HG02884 (cell line): ENCODE measurements around the gene NTN1.

Experiments used
- ATAC-seq: cut with Tn5 transposase; IDR thresholded peaks from one replicate; pipeline ENCODE4 v1.9.1; 2021; ENCODE audit warnings: mild to moderate bottlenecking, moderate library complexity; ENCODE audit not compliant: unreplicated experiment

The NTN1 gene

DNA sequence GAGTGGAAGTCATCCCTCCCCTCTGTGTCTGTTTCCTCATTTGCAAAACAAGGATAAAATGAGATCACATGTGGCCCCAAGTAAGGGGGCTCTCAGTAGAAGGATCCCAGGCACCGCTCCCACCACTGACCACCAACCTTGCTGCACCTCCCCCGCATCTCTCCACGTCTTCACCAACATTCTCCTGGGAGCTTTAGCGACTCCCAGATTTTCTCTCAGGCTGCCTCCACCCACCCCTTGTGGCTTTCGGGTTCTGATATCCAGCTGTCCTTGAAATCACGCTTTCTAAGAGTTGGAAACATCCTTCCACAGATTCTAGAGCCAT, 16.4 kb upstream of the NTN1 start:
- ATAC-seq: no peak

DNA sequence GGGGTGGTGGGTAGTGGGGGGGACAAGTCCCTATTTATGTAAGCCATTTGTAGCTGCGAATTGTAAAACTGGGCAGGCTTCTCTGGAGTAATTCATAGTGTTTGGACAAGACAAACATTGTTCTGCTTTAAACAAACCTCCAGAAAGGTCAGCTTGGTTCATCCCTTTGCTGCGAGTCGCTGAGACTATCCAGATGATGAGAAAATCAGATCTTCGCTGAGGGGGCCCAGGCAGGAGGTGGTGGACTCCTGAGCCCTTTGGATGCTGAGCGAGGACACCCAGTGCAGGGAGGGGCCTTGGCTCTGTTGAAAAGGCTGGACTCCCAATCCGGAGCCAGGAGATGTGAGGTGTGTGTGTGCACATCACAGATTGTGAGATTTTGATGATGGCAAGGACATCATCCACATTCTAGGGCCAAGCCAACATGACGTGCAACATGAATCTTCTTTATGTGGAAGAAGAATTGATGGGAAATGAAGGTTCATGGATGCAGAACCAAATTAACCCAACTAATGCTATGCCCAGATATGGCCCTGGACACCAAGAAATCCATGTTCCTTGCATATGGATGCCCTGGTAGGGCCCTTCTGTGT, 15.0 kb upstream of the NTN1 start:
- ATAC-seq: no peak

DNA sequence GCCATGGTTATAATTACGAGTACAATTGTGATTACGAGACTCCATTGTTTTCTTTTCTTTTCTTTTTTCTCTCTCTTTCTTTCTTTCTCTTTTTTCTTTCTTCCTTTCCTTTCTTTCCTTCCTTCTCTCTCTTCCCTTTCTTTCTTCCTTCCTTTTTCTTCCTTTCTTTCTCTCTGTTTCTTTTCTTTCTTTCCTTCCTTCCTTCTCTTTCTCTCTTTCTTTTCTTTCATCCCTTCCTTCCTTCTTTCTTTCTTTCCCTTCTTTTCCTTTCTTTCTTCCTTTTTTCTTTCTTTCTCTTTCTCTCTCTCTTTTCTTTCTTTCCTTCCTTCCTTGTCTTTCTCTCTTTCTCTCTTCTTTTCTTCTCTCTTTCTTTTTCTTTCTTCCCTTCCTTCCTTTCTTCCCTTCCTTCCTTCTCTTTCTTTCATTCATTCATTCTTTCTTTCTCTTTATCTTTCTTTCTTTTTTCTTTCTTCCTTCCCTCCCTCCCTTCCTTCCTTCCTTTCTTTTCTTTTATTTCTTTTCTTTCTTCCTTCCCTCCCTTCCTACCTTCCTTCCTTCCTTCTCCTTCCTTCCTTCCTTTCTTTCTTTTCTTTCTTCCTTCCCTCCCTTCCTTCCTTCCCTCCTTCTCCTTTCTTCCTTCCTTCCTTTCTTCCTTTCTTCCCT, 14.1 kb upstream of the NTN1 start:
- no peak for ATAC-seq

GRCh38 chr17:9009096-9009495, 12.2 kb upstream of the NTN1 start:
- ATAC-seq: no peak

- ATAC-seq: no peak
These were observed 11.6 kb upstream of the NTN1 start for GRCh38 chr17:9009737-9010136.

DNA sequence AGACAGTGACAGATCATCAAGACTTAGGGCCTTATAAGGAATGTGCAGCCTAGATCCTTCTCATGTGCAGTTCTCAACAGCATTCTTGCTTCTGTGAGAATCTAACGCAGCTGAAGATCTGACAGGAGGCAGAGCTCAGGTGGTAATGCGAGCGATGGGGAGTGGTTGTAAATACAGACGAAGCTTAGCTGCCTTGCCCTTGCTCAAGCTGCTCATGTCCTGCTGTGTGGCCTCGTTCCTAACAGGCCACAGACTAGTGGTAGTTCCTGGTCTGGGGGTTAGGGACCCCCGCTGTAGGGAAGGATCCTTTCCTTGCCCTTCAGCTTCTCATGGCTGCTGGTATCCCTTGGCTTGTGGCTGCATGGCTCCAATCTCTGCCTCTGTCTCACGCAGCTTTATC, 10.3 kb upstream of the NTN1 start:
- no peak for ATAC-seq

DNA sequence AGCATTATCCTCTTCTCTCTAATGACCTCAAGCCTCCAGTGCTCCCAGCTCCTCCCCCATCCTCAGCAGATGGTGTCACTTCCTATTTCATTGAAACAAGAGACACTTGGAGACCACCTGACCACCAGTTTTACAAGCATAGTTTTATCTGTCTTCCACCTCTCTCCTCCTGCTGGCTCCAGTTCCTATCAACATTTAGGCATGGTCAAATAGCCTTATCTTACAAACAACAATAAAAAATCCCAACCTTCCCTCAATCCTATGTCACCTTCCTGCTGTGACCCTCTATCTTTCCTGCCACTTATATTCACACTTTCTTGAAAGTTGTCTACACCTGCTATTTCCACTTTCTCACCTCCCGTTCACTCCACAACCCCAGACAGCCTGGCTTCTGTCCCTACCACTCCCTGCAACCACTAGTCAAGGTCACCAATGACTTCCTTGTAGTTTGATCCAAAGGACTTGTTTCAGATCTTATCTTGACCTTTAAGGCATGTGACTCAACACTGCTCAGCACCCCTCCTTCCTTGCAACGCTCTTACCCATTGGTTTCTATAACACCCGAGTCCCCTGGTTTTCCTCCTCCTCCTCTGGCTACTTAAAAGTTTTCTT, 4.3 kb upstream of the NTN1 start:
- ATAC-seq: no peak

GRCh38 chr17:9018726-9019125, 2.6 kb upstream of the NTN1 start:
- ATAC-seq: no peak

DNA sequence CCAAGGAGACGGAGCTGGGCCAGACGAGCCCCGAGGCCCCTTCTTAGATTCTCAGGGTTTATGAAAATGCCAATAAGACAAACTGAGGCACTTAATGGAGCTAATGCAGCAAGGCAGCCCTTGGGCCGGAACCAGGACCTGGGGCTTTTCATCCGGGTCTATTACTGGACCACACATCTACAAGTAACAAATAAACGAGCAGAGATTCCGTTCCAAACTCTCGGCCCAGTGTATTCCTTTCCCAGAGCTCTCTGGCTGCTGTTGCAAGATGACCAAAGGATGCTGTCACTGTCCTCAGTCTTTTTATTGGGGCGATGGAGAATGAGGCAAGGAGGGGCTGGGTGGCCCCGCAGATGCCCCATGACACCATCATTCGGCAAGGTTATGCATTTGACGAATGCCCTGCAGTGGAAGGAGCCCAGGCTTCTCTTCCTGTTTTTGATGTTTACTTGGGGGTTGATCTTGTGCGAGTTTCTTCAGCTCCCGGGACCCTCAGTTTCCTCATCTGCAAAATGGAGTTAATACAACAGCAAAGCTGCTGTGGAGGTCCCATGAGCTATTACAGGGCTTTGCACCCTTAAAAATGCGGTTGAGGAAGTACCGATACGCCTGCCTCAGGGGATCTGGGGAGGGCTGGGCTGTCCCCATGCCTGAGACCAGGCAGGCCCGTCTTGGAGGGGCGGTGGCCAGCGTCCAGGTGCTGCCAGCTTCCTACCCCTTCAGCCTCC, 1.1 kb upstream of the NTN1 start:
- ATAC-seq: no peak

GRCh38 chr17:9020824-9021157, 519 bp upstream of the NTN1 start:
- peak; percentile 12 for ATAC-seq

GRCh38 chr17:9021992-9022572, 772 bp downstream of the NTN1 start:
- no peak for ATAC-seq

GRCh38 chr17:9022573-9023391, 1.5 kb downstream of the NTN1 start:
- no peak for ATAC-seq

GRCh38 chr17:9023392-9024218, 2.3 kb downstream of the NTN1 start:
- ATAC-seq: no peak

DNA sequence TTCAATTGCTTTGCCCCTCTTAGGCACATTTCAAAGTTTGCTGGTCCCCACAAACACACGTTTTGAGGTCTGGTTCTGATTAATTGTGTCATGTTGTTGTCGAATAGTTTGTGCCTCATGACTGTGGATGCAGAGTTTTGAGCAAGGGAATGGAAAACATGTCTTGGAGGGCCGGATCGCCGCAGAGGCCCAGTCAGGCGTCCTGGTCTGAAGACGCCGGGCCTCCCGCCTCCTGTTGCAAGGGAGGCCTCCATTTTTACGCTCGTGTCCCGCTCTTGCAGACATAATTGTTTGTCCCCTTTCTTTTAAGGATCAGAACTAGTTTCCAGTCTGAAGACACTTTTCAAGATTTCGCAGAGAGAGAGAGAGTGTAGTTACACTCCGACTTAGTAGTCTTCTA, 3.2 kb downstream of the NTN1 start:
- ATAC-seq: no peak

GRCh38 chr17:9026741-9027140, 5.4 kb downstream of the NTN1 start:
- ATAC-seq: no peak

DNA sequence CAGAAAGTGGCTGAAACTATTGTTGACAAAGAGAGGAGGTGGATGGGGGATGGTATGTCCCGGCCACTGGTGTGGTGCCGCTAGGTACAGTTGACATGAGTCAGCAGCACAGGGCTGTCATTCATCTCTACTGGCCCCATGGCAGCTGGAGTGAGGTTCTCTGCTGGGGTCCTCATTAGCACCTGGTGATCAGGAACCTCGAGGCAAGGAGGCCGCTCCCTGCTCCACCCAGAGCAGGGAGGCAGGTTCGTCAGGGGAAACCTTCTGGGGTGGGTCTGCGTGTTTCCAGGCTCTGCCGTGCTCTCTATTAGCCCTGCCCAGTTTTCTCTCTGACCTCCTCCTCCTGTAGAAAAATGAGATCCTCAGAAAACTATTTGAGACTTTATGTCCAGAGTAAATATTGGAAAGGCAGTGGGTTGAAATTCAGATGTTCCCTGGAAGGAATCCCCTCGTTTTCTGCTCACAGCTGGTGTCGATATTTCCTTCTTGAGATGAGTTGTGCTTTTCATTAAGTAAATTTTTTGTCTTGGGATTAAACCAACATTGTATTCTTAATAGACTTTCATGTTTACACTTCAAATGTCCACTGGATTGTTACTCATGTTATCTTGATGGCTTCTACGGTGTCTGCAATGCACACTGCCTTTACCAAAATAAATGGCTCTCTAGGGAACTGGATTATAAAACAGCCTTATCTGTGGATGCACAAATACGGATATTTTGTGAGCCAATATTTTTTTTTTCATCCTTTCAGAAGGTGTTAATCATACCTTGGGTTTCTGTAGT, 7.1 kb downstream of the NTN1 start:
- no peak for ATAC-seq

- ATAC-seq: no peak
These were observed 7.8 kb downstream of the NTN1 start for GRCh38 chr17:9028988-9029570.

- no peak for ATAC-seq
These were observed 10.8 kb downstream of the NTN1 start for GRCh38 chr17:9032151-9032550.

GRCh38 chr17:9032583-9032982, 11.3 kb downstream of the NTN1 start:
- no peak for ATAC-seq
